Esophagus muscularis mucosa (tissue), 4 donors: ENCODE measurements around the gene TRDN. TPM values are rescaled to one million over a fixed set of nuclear protein-coding genes. Genes with fewer than 3 reads are reported as not detected.

Experiments
- DNase-seq: peaks from one replicate; pipeline ENCODE4 v3.0.0-alpha.2; 2017; ENCODE audit errors: extremely low spot score
- H3K27ac ChIP-seq, 4 donors: fragments of 200-600 bp; sonication (generic); replicated peaks in 1 of 4; 1 replicate in 3 of 4; 2 replicates in 1 of 4; pipeline ENCODE4 v1.5.1; 2016 to 2019; ENCODE audit warnings: mild to moderate bottlenecking in 1 of 4
- H3K27me3 ChIP-seq, 4 donors: fragments of 200-600 bp; sonication (generic); one replicate each; pipeline versions ENCODE4 v1.5.1 to v1.6.0; 2016 to 2019
- H3K36me3 ChIP-seq, 4 donors: fragments of 200-600 bp; sonication (generic); one replicate each; pipeline ENCODE4 v1.5.1; 2016 to 2019
- H3K4me1 ChIP-seq, 4 donors: fragments of 200-600 bp; sonication (generic); one replicate each; pipeline ENCODE4 v1.5.1; 2016 to 2019
- H3K4me3 ChIP-seq, 4 donors: fragments of 200-600 bp; sonication (generic); 1 replicate in 2 of 4; 2 replicates in 2 of 4; pipeline ENCODE4 v1.5.1; 2016 to 2019; ENCODE audit warnings: mild to moderate bottlenecking in 4 of 4, moderate library complexity in 1 of 4
- H3K9me3 ChIP-seq, 4 donors: fragments of 200-600 bp; sonication (generic); 1 replicate in 3 of 4; 2 replicates in 1 of 4; pipeline ENCODE4 v1.5.1; 2016 to 2019
- CTCF ChIP-seq, 3 experiments: fragments of 200-600 bp in 2 of 3; fragments of 450-650 bp in 1 of 3; sonication (generic) in 2 of 3; IDR thresholded peaks; one replicate each; pipeline ENCODE4 v1.5.1; 2017 to 2019; ENCODE audit warnings: antibody characterized with exemption in 3 of 3, mild to moderate bottlenecking in 2 of 3, moderate library complexity in 1 of 3
- EP300 ChIP-seq: sonication (generic); formaldehyde crosslinking; IDR thresholded peaks from one replicate; pipeline ENCODE4 v1.6.1; 2017; ENCODE audit warnings: antibody characterized with exemption
- POLR2A ChIP-seq: fragments of 450-650 bp; IDR thresholded peaks from one replicate; pipeline ENCODE4 v1.6.1; 2017; ENCODE audit warnings: antibody characterized with exemption, moderate library complexity, mild to moderate bottlenecking, low read depth
- POLR2AphosphoS5 ChIP-seq, 2 donors: sonication (generic); formaldehyde crosslinking; IDR thresholded peaks; one replicate each; pipeline ENCODE4 v1.6.1; 2017; ENCODE audit warnings: antibody characterized with exemption in 2 of 2
- WGBS: methylation state at CpG from one replicate; pipeline ENCODE4 v1.1.5; 2018; 5-methylcytosine and 5-hydroxymethylcytosine counted together
- intact Hi-C: fragments of 100-400 bp; cut with DNase I; formaldehyde crosslinking; loops from one replicate; pipeline ENCODE4 v1.15.1; 2023
- total RNA-seq, 4 donors: library from RNA; depleted of rRNA; stranded (reverse); fragments of >200 nt; gene quantifications; one replicate each; pipeline versions ENCODE4 v1.1.0 to v1.2.1, GENCODE V29; 2016

Gene TRDN
- total RNA-seq, 4 donors from 2014 or later, result not detected

- DNase-seq, result no peak
- no peaks in the 10 kb centered on the region for H3K27me3 ChIP-seq
- intact Hi-C loops, result no loop called here
- H3K36me3 ChIP-seq, result no peaks in the 10 kb centered on the region
- H3K4me1 ChIP-seq, result peaks cover 0 to 8% (median 0%) of the 10 kb centered on the region in 4 donors
- 83% methylated on average over 3 of the region's 3 CpGs for WGBS
- no peaks in the 10 kb centered on the region for H3K9me3 ChIP-seq
- TF ChIP-seq POLR2AphosphoS5 (IDR thresholded peaks at IDR 0.05), result no peak
- no peak for TF ChIP-seq EP300
- H3K27ac ChIP-seq, result no peak overlapping the region
- no peak overlapping the region for H3K4me3 ChIP-seq
Observed at GRCh38 chr6:123598011-123598410, 38.7 kb downstream of the TRDN start.

- no peaks in the 10 kb centered on the region for H3K36me3 ChIP-seq
- TF ChIP-seq CTCF (IDR thresholded peaks at IDR 0.05), result no peak
- no peak for TF ChIP-seq POLR2A
- no peak for TF ChIP-seq EP300
- DNase-seq, result no peak
- H3K4me1 ChIP-seq, result peaks cover 0 to 3% (median 0%) of the 10 kb centered on the region in 4 donors
- no peaks in the 10 kb centered on the region for H3K27me3 ChIP-seq
- H3K9me3 ChIP-seq, result no peaks in the 10 kb centered on the region
- no peak overlapping the region for H3K27ac ChIP-seq
- intact Hi-C loops, result no loop called here
- WGBS, result 77% methylated on average over 2 of the region's 2 CpGs
- H3K4me3 ChIP-seq, result no peak overlapping the region
Observed at GRCh38 chr6:123594776-123595175, 42.0 kb downstream of the TRDN start.

GRCh38 chr6:123592426-123592825 lies 44.3 kb downstream of the TRDN start:
- Histone ChIP-seq H3K27me3 (no peaks in the 10 kb centered on the region), H3K36me3 (no peaks in the 10 kb centered on the region), H3K9me3 (no peaks in the 10 kb centered on the region), H3K4me1 (peaks cover 0 to 3% (median 0%) of the 10 kb centered on the region in 4 donors), H3K27ac (no peak overlapping the region), H3K4me3 (no peak overlapping the region)
- no peak for TF ChIP-seq EP300
- no peak for TF ChIP-seq POLR2AphosphoS5 (IDR thresholded peaks at IDR 0.05)
- TF ChIP-seq POLR2A, result no peak
- TF ChIP-seq CTCF (IDR thresholded peaks at IDR 0.05), result no peak
- DNase-seq, result no peak
- intact Hi-C loops, result no loop called here
- 78% methylated on average over 2 of the region's 2 CpGs for WGBS

GRCh38 chr6:123589973-123590372 lies 46.8 kb downstream of the TRDN start:
- Histone ChIP-seq H3K4me3 (no peak overlapping the region), H3K4me1 (peaks cover 0 to 3% (median 0%) of the 10 kb centered on the region in 4 donors), H3K36me3 (no peaks in the 10 kb centered on the region), H3K27me3 (no peaks in the 10 kb centered on the region), H3K27ac (no peak overlapping the region), H3K9me3 (no peaks in the 10 kb centered on the region)
- WGBS, result 88% methylated on average over 5 of the region's 5 CpGs
- DNase-seq, result no peak
- intact Hi-C loops, result no loop called here
- TF ChIP-seq POLR2A, result no peak
- TF ChIP-seq POLR2AphosphoS5 (IDR thresholded peaks at IDR 0.05), result no peak
- no peak for TF ChIP-seq EP300
- TF ChIP-seq CTCF (IDR thresholded peaks at IDR 0.05), result no peak

- WGBS, result 72% methylated on average over 1 of the region's 1 CpG
- intact Hi-C loops, result no loop called here
Observed at GRCh38 chr6:123589317-123589716, 47.4 kb downstream of the TRDN start.

More at GRCh38 chr6:123589317-123589716, 47.4 kb downstream of the TRDN start:
- no peaks in the 10 kb centered on the region for H3K27me3 ChIP-seq
- no peaks in the 10 kb centered on the region for H3K36me3 ChIP-seq
- no peaks in the 10 kb centered on the region for H3K9me3 ChIP-seq
- H3K27ac ChIP-seq, result no peak overlapping the region
- H3K4me3 ChIP-seq, result no peak overlapping the region
- H3K4me1 ChIP-seq, result peaks cover 0 to 3% (median 0%) of the 10 kb centered on the region in 4 donors
- TF ChIP-seq POLR2A, result no peak
- TF ChIP-seq CTCF (IDR thresholded peaks at IDR 0.05), result no peak
- TF ChIP-seq EP300, result no peak
- TF ChIP-seq POLR2AphosphoS5 (IDR thresholded peaks at IDR 0.05), result no peak
- no peak for DNase-seq
